NB4 (cell line): ENCODE measurements around the gene SPTBN4.

Experiments used
- MYC ChIP-seq: IDR thresholded peaks from 2 replicates; pipeline ENCODE4 v1.6.1; 2011; ENCODE audit warnings: low read depth, low read length
- POLR2A ChIP-seq: IDR thresholded peaks from 2 replicates; pipeline ENCODE4 v1.6.1; 2011; ENCODE audit warnings: mild to moderate bottlenecking; ENCODE audit not compliant: insufficient read length; ENCODE audit errors: extremely low read depth
- TF ChIP-seq, protein P1 (sequence below): IDR thresholded peaks from one replicate; pipeline ENCODE4 v1.5.1; 2012; ENCODE audit warnings: low read depth, low read length
- TF ChIP-seq, protein P2 (sequence below): IDR thresholded peaks from 2 replicates; pipeline ENCODE4 v1.6.1; 2011; ENCODE audit warnings: low read depth, low read length

DNA sequence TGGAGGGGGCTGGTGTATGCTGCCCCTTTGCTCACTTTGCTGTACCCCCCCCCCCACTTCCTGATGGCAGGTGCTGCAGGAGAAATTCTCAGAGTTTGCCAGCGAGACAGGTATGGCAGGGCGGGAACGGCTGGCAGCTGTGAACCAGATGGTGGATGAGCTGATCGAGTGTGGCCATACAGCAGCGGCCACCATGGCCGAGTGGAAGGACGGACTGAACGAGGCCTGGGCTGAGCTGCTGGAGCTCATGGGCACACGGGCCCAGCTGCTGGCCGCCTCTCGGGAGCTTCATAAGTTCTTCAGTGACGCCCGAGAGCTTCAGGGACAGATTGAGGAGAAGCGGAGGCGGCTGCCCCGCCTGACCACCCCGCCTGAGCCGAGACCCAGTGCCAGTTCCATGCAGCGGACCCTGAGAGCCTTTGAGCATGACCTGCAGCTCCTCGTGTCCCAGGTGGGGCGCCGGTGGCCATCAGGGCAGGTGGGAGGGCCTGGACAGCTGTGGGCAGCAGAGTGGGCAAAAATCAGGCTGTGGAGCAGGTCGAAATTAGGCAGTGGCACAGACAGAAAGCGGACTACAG is 90.2 kb downstream of the SPTBN4 start:
- TF ChIP-seq, protein P1, sequence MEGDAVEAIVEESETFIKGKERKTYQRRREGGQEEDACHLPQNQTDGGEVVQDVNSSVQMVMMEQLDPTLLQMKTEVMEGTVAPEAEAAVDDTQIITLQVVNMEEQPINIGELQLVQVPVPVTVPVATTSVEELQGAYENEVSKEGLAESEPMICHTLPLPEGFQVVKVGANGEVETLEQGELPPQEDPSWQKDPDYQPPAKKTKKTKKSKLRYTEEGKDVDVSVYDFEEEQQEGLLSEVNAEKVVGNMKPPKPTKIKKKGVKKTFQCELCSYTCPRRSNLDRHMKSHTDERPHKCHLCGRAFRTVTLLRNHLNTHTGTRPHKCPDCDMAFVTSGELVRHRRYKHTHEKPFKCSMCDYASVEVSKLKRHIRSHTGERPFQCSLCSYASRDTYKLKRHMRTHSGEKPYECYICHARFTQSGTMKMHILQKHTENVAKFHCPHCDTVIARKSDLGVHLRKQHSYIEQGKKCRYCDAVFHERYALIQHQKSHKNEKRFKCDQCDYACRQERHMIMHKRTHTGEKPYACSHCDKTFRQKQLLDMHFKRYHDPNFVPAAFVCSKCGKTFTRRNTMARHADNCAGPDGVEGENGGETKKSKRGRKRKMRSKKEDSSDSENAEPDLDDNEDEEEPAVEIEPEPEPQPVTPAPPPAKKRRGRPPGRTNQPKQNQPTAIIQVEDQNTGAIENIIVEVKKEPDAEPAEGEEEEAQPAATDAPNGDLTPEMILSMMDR: no peak
- TF ChIP-seq POLR2A (no peak), MYC (no peak)
- TF ChIP-seq, protein P2, sequence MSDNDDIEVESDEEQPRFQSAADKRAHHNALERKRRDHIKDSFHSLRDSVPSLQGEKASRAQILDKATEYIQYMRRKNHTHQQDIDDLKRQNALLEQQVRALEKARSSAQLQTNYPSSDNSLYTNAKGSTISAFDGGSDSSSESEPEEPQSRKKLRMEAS: no peak
